HEK293T (cell line): ENCODE measurements around the gene LEUTX.

Experiments
- ELF4 ChIP-seq: fragments of 450-650 bp; IDR thresholded peaks from 2 replicates; pipeline ENCODE4 v1.6.1; 2017; ENCODE audit warnings: antibody characterized with exemption
- FOXM1 ChIP-seq: fragments of 450-650 bp; IDR thresholded peaks from 2 replicates; pipeline ENCODE4 v1.6.1; 2017; ENCODE audit warnings: mild to moderate bottlenecking, borderline replicate concordance
- HDGF ChIP-seq: fragments of 450-650 bp; IDR thresholded peaks from 2 replicates; pipeline ENCODE4 v1.6.1; 2017; ENCODE audit warnings: antibody characterized with exemption, borderline replicate concordance
- PKNOX1 ChIP-seq: fragments of 450-650 bp; IDR thresholded peaks from 2 replicates; pipeline ENCODE4 v1.6.1; 2016
- SUZ12 ChIP-seq: fragments of 450-650 bp; IDR thresholded peaks from 2 replicates; pipeline ENCODE4 v1.6.1; 2016; ENCODE audit warnings: mild to moderate bottlenecking
- TARDBP ChIP-seq: fragments of 450-650 bp; IDR thresholded peaks from 2 replicates; pipeline ENCODE4 v1.6.1; 2016

- no peak for TF ChIP-seq SUZ12
- TF ChIP-seq PKNOX1, result no peak
- no peak for TF ChIP-seq ELF4
- no peak for TF ChIP-seq HDGF
- no peak for TF ChIP-seq TARDBP
- no peak for TF ChIP-seq FOXM1
Observed at GRCh38 chr19:39830406-39830805, 51.8 kb downstream of the LEUTX start.
